ENCODE measurements around the gene CLEC6A.

CLEC6A gene

DNA sequence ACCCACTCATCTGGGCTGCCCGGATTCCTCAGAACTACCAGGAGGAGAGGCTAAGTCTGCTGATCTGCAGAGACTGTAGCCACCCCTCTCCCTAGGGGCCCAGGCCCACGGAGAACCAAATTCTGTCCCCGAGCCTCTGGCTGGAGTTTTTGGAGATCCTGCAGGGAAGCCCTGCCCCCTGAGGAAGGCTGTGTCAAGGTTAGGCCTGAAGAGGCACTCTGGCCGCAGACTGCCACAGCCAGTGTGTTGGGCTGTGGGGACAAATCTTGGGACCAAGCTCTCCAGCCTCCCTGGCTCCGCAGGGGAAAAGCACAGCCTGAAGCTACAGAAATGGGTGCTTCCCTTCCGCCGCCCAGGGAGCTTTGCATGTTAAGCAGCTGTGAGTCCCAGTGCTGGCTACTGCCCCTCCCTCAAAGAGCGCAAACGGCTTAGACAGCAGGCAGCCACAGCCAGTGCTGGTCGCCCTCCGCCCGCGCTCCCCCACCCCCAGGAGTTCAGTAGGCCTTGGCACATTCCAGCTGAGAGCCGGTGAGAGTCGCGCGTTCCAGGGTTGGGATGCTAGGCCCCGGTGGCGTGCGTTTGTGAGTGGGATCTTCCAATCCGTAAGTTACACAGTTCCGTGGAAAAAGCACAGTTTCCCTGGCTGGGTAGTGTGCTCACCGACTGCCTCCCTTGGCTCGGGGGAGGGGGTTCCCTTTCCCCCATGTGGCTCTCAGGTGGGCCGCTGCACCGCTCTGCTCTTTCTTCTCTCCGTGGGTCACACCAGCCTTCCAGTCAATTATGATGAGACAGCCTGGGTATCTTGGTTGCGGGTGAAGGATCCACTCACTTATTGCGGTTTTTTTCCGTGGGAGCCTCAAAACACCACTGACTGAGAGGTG is 71.7 kb downstream of the CLEC6A start:
- Histone ChIP-seq H3K4me1 (ENCODE audit: control insufficient read depth, insufficient read depth, low read length) (peaks cover 3% of the 10 kb centered on the region; the same call in 1 of the 2 replicates), H3K9me3 (ENCODE audit: control insufficient read depth, insufficient read depth, low read length) (no peaks in the 10 kb centered on the region), H3K4me3 (ENCODE audit: low read length) (no peak overlapping the region), H3K27ac (ENCODE audit: low read length) (no peak overlapping the region), H3K36me3 (ENCODE audit: control insufficient read depth, insufficient read depth, low read length) (no peaks in the 10 kb centered on the region), H3K27me3 (ENCODE audit: control insufficient read depth, insufficient read depth, low read length) (no peaks in the 10 kb centered on the region)
- WGBS (ENCODE audit: insufficient coverage, insufficient read length), result no CpG with 5 or more reads among the region's 30 CpGs
- no peak for DNase-seq (ENCODE audit: low read depth, low spot score)
